HEK293T (cell line): ENCODE data around the gene LUC7L.

Source experiments
- ARNT ChIP-seq: fragments of 450-650 bp; IDR thresholded peaks from 2 replicates; pipeline ENCODE4 v1.6.1; 2017; ENCODE audit warnings: mild to moderate bottlenecking
- BHLHE40 ChIP-seq: fragments of 450-650 bp; IDR thresholded peaks from 2 replicates; pipeline ENCODE4 v1.6.1; 2016; ENCODE audit warnings: mild to moderate bottlenecking, moderate library complexity, borderline replicate concordance
- NFRKB ChIP-seq: fragments of 450-650 bp; IDR thresholded peaks from 2 replicates; pipeline ENCODE4 v1.6.1; 2016; ENCODE audit warnings: mild to moderate bottlenecking, moderate library complexity
- SP1 ChIP-seq: fragments of 450-650 bp; IDR thresholded peaks from 2 replicates; pipeline ENCODE4 v1.6.1; 2017
- ZNF384 ChIP-seq: fragments of 450-650 bp; IDR thresholded peaks from 2 replicates; pipeline ENCODE4 v1.6.1; 2016

GRCh38 chr16:193441-193840 lies 35.8 kb downstream of the LUC7L start:
- TF ChIP-seq ARNT (no peak), SP1 (no peak), NFRKB (no peak), BHLHE40 (no peak), ZNF384 (no peak)
